Erythroblast (primary cell): ENCODE data around the gene URM1.

ENCODE experiments used
- GATA1 ChIP-seq: IDR thresholded peaks from 2 replicates; pipeline ENCODE4 v1.6.1; 2011; ENCODE audit warnings: low read depth, mild to moderate bottlenecking, control low read depth, low read length, moderate library complexity
- POLR2A ChIP-seq: IDR thresholded peaks from 2 replicates; pipeline ENCODE4 v1.6.1; 2011; ENCODE audit warnings: mild to moderate bottlenecking, low read length

GRCh38 chr9:128374221-128374675 is 3.1 kb downstream of the URM1 start:
- TF ChIP-seq POLR2A: no peak
- TF ChIP-seq GATA1: no peak
